Aorta (tissue), 5 donors: ENCODE results near the gene LRP8. TPM values are rescaled to one million over a fixed set of nuclear protein-coding genes. Genes with fewer than 3 reads are reported as not detected.

ENCODE experiments used
- ATAC-seq: fragments of 200-7000 bp; cut with Tn5 transposase; one replicate; pipeline ENCODE4 v1.9.1; 2022; ENCODE audit warnings: moderate library complexity; ENCODE audit not compliant: low FRiP score
- DNase-seq, 2 donors: peaks; one replicate each; pipeline ENCODE4 v3.0.0-alpha.2; 2020
- H3K27ac ChIP-seq, 2 donors: one replicate each; pipeline ENCODE4 v1.5.1; 2013; ENCODE audit warnings: low read length in 2 of 2, mild to moderate bottlenecking in 2 of 2, moderate library complexity in 2 of 2, control low read depth in 1 of 2, inconsistent platforms in 1 of 2, low read depth in 1 of 2
- H3K27me3 ChIP-seq, 2 donors: one replicate each; pipeline ENCODE4 v1.6.1; 2013; ENCODE audit warnings: control low read depth in 1 of 2, low read length in 1 of 2, mild to moderate bottlenecking in 1 of 2, moderate library complexity in 1 of 2; ENCODE audit not compliant: insufficient read depth in 2 of 2, control insufficient read depth in 1 of 2
- H3K36me3 ChIP-seq, 2 donors: one replicate each; pipeline ENCODE4 v1.6.1; 2013; ENCODE audit warnings: control low read depth in 1 of 2, low read length in 1 of 2, mild to moderate bottlenecking in 1 of 2; ENCODE audit not compliant: insufficient read depth in 2 of 2, control insufficient read depth in 1 of 2
- H3K4me1 ChIP-seq, 2 donors: one replicate each; pipeline ENCODE4 v1.6.1; 2013; ENCODE audit warnings: low read length in 2 of 2, control low read depth in 1 of 2, mild to moderate bottlenecking in 1 of 2, moderate library complexity in 1 of 2; ENCODE audit not compliant: insufficient read depth in 2 of 2, control insufficient read depth in 1 of 2
- H3K4me3 ChIP-seq, 2 donors: one replicate each; pipeline ENCODE4 v1.5.1; 2013; ENCODE audit warnings: low read length in 2 of 2, control low read depth in 1 of 2, mild to moderate bottlenecking in 1 of 2
- H3K9me3 ChIP-seq: one replicate; pipeline ENCODE4 v1.6.1; 2013; ENCODE audit warnings: mild to moderate bottlenecking, low read length; ENCODE audit not compliant: control insufficient read depth
- WGBS, 2 donors: extraction: QIAGEN DNeasy Blood & Tissue Kit; methylation state at CpG; one replicate each; pipeline ENCODE4 v1.1.7; 2013; 5-methylcytosine and 5-hydroxymethylcytosine counted together
- intact Hi-C, 2 donors: fragments of 100-400 bp; cut with DNase I; formaldehyde crosslinking; loops; one replicate each; pipeline versions ENCODE4 v1.14.2 to v1.15.0; 2022
- polyA plus RNA-seq, 2 donors: library from polyadenylated mRNA; stranded (reverse); fragments of 200-250 nt; gene quantifications; one replicate each; pipeline ENCODE4 v1.2.3, GENCODE V29; 2013
- total RNA-seq, 2 donors: library from RNA; stranded (reverse); fragmentation: NEBNext Ultra II Directional; extraction: Animal tissue kit (Norgen Biotek cat#: 25700); gene quantifications; one replicate each; pipeline ENCODE4 v1.2.1, GENCODE V29; 2021
- donor health status: healthy with polysubstance abuse.
- donor health status: Bipolar disorder and iron deficiency.
- donor health status: DM: no; HTN: no; CAD: no.
- donor health status: DM: no; HTN: no; CAD: no.
- donor health status: DM: yes; HTN: yes; CAD: no.

The LRP8 gene
- total and polyA plus RNA-seq, 4 donors: 1.1 to 12.3 (median 5.9) TPM

DNA sequence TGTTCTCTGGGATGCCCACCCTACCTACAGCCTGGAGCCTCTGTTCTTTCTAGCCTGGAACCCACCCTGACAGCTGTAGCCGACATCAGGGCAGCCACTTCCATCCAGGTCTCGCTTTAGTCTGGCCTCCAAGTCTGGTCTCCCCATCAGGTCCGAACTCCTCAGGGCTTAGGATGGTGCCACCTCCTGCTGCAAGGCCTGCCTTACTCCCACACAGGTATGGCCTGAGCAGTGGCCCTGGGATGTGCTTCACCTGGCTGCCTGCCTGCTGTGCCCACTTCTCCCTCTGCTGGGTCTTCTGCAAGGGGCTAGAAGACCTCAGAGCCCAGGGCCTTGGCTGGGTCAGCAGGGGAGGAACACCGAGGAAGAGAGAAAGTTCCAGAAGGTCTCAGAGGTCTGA is 53.8 kb downstream of the LRP8 start:
- ATAC-seq: no peak
- no peaks in the 10 kb centered on the region for H3K9me3 ChIP-seq
- H3K27ac ChIP-seq: no peak overlapping the region
- H3K36me3 ChIP-seq: no peaks in the 10 kb centered on the region
- DNase-seq: no peak
- H3K4me3 ChIP-seq: no peak overlapping the region
- H3K27me3 ChIP-seq: no peaks in the 10 kb centered on the region
- 92 to 98% methylated on average over 4 of the region's 4 CpGs for WGBS, 2 donors
- intact Hi-C loops: no loop called here
- no peaks in the 10 kb centered on the region for H3K4me1 ChIP-seq

DNA sequence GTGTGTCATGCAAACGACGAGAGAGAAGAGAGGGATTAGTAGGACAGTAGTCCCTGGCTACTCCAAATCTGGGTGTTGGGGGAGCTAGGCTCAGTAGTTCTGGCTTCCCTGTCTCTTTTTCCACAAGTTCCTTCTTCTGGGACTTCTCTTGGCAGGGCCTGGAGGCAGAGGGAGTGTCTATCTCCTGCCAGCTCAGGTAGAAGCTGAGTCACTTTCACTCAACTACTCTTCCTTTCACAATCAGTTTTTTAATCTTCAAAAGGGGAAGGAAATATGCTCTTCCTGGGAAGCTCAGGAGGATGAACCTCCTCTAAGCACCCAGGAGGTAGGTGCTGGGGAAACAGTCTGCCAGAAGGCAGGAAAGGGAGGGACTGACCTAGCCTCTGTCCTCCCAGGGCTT is 54.3 kb downstream of the LRP8 start:
- H3K27ac ChIP-seq: no peak overlapping the region
- no peaks in the 10 kb centered on the region for H3K4me1 ChIP-seq
- no peaks in the 10 kb centered on the region for H3K36me3 ChIP-seq
- H3K4me3 ChIP-seq: no peak overlapping the region
- no peak for DNase-seq
- H3K27me3 ChIP-seq: no peaks in the 10 kb centered on the region
- H3K9me3 ChIP-seq: no peaks in the 10 kb centered on the region
- 85 to 86% methylated on average over 2 of the region's 2 CpGs for WGBS, 2 donors
- no peak for ATAC-seq
- intact Hi-C loops: no loop called here

DNA sequence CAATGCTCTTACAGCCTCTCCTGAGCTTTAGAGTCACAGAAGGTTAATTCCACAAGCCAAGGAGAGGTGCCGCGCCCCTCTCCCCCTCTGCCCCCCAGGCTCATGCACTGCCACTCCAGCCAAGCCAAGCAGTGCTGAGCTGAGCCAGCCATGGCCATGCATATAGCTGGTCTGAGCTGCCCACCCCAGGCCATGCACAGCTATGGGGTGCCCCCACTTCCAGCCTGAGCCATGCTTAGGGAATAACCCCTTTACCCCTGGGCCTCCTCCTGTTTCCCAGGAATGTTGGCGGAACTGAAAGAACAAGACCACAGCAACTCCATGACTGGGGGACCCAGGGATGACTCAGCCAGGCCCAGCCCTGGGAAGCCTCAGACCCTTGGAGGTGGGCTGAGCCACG is 55.5 kb downstream of the LRP8 start:
- no peak overlapping the region for H3K27ac ChIP-seq
- intact Hi-C loops: no loop called here
- DNase-seq (no peak), ATAC-seq (no peak)
- no peaks in the 10 kb centered on the region for H3K27me3 ChIP-seq
- H3K36me3 ChIP-seq: no peaks in the 10 kb centered on the region
- H3K4me3 ChIP-seq: no peak overlapping the region
- 79 to 94% methylated on average over 4 of the region's 4 CpGs for WGBS, 2 donors
- H3K9me3 ChIP-seq: no peaks in the 10 kb centered on the region
- H3K4me1 ChIP-seq: no peaks in the 10 kb centered on the region

DNA sequence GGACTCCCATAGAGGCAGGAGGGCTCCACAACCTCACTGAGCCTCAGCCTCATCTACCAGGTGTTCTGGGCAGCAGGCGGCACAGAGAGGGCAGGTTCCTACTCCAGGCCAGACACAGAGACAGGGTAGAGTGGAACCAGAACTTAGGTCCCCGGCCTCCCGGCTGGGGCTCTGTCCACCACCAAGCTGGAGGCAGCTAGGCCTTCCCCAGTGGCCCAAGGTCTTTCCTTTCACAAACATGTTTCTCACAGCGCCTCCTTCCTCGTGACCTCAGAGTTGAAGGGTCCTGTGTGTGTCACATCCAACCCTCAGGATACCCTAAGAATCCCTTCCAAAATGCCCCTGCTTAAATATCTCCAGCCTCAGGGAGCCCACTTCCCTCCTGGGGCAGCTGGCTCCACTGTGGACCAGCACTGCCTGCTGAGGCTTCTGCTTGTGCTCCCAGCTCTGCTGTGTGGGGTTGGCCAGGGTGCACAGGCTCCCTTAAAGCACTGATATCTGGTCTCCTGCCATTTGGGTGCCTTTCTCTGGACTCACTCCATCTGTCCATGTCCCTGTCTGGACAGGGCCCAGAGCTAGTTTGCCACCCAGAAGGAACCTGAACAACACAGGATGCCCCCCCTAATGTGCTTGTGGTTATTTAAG is 56.3 kb downstream of the LRP8 start:
- Histone ChIP-seq H3K27ac (no peak overlapping the region), H3K4me1 (no peaks in the 10 kb centered on the region), H3K4me3 (no peak overlapping the region), H3K27me3 (no peaks in the 10 kb centered on the region), H3K9me3 (no peaks in the 10 kb centered on the region), H3K36me3 (no peaks in the 10 kb centered on the region)
- intact Hi-C loops: no loop called here
- ATAC-seq (no peak), DNase-seq (no peak)
- WGBS, 2 donors: 97 to 99% methylated on average over 5 of the region's 5 CpGs

DNA sequence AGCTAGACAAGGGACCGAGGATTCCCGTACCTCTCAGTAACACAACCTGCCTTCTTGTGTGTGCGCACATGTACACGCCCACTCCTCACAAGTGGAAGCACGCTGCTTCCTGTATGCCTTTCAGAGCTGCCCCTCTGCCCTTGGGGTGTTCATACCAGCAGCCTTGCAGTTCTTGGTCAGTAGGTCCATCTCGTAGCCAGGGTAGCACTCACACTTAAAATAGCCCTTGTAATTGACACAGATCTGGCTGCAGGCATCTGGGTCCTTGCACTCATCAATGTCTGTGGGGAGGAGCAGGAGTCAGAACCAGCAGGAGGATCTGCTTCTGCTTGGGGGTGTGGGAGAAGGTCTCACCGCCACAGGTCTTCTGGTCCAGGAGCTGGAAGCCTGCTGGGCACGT is 57.0 kb downstream of the LRP8 start:
- H3K27ac ChIP-seq: no peak overlapping the region
- no peaks in the 10 kb centered on the region for H3K9me3 ChIP-seq
- H3K4me3 ChIP-seq: no peak overlapping the region
- no peaks in the 10 kb centered on the region for H3K27me3 ChIP-seq
- no peaks in the 10 kb centered on the region for H3K4me1 ChIP-seq
- no peaks in the 10 kb centered on the region for H3K36me3 ChIP-seq
- DNase-seq: no peak
- no peak for ATAC-seq
- 93 to 95% methylated on average over 8 of the region's 8 CpGs for WGBS, 2 donors
- intact Hi-C loops: no loop called here

DNA sequence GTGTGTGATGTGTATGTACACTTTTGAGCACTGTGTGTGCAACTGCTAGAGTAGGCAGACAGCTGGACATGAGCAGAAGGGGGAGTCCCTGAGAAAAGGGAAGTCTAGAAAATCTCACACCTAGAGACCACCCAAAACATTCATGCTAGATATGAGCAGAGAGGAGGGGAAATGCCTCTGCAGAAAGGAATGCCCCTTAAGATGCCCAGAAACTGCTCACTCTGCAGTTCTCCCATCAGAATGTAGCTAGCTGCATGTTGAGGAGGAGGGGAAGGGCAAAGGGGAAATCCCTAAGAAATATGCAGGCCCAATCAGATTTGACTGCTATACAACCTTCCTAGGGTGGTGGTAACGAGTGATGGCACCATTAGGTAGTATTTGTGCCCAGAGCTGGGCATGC is 57.8 kb downstream of the LRP8 start:
- H3K9me3 ChIP-seq: no peaks in the 10 kb centered on the region
- no peak for ATAC-seq
- intact Hi-C loops: no loop called here
- no peaks in the 10 kb centered on the region for H3K27me3 ChIP-seq
- H3K4me1 ChIP-seq: no peaks in the 10 kb centered on the region
- H3K4me3 ChIP-seq: no peak overlapping the region
- WGBS, 2 donors: 78 to 84% methylated on average over 1 of the region's 1 CpG
- no peak overlapping the region for H3K27ac ChIP-seq
- no peak for DNase-seq
- no peaks in the 10 kb centered on the region for H3K36me3 ChIP-seq

DNA sequence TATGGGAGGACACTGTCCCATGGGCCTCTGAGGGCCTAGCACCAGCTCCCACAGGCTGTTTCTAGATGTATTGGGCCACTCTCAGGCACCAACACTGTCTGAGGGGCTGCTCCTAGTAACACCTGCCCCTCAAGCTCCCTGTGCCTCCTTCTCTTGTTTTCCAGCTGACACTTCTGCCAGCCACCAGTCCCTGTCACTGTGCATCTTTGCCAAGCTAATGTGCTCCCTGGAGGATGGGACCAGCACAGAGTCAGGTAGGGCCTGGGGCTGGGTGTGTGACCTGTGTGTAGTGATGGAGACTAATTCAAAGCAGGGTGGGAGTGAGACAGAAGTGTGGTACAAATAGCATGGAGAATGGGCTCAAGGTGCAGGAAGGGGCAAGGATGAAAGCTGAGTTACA is 60.1 kb downstream of the LRP8 start:
- Histone ChIP-seq H3K9me3 (no peaks in the 10 kb centered on the region), H3K4me1 (no peaks in the 10 kb centered on the region), H3K4me3 (no peak overlapping the region), H3K27ac (no peak overlapping the region), H3K36me3 (no peaks in the 10 kb centered on the region), H3K27me3 (no peaks in the 10 kb centered on the region)
- ATAC-seq: no peak
- DNase-seq: no peak
- intact Hi-C loops: no loop called here

DNA sequence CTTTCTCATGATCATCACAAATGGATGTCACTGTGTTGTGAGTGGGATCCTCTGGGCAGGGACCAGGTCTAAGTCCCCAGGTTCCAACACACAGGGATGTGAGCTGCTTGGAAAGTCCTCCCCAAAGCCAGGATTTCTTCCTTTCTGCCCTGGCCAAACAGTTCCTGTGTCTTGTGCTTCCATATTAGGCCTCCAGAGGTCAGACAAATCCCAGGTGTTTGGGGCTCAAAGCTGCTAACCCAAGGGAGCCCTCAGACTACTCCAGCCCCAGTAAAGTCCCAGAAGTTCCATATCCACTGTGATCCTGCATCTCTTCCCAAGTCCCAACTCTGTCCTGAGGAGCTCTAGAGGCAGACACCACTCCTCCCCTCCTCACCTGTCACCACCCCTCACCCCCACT is 61.8 kb downstream of the LRP8 start:
- Histone ChIP-seq H3K9me3 (no peaks in the 10 kb centered on the region), H3K4me3 (no peak overlapping the region), H3K27me3 (no peaks in the 10 kb centered on the region), H3K27ac (no peak overlapping the region), H3K4me1 (no peaks in the 10 kb centered on the region), H3K36me3 (no peaks in the 10 kb centered on the region)
- ATAC-seq (no peak), DNase-seq (no peak)
- intact Hi-C loops: no loop called here

DNA sequence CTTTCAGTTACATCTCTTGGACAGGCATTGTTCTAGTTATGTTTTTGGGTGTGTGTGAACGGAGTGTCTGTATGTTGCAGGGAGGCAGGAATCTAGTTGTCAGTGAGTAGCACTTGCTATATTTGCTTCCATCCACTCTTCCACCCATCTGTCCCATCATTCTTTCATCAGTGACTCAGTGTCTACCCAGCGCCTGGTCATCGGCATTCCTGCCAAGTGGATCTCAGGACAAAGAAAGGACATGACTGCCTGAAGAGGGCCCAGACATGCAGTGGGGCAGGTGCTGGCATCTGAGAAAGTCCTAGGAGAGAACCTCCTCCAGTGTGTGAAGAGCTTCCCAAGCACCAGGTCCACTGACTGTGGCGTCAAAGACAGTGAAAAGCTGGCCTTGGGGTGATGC is 62.3 kb downstream of the LRP8 start:
- intact Hi-C loops: no loop called here
- WGBS, 2 donors: 95 to 97% methylated on average over 4 of the region's 4 CpGs
- no peak for ATAC-seq

More for the DNA sequence above, 62.3 kb downstream of the LRP8 start:
- DNase-seq: no peak
- H3K9me3 ChIP-seq: no peaks in the 10 kb centered on the region
- H3K4me3 ChIP-seq: no peak overlapping the region
- no peaks in the 10 kb centered on the region for H3K27me3 ChIP-seq
- no peaks in the 10 kb centered on the region for H3K4me1 ChIP-seq
- H3K36me3 ChIP-seq: no peaks in the 10 kb centered on the region
- no peak overlapping the region for H3K27ac ChIP-seq
